Liver (tissue), 9 donors: Measurements from ENCODE around the gene LOXHD1. TPM values are rescaled to one million over a fixed set of nuclear protein-coding genes. Genes with fewer than 3 reads are reported as not detected.

ENCODE experiments used
- DNase-seq: peaks from one replicate; pipeline ENCODE4 v3.0.0-alpha.2; 2017; ENCODE audit warnings: low spot score
- H3K27ac ChIP-seq, 2 donors: one replicate each; pipeline ENCODE4 v1.7.0; 2013; ENCODE audit warnings: inconsistent platforms in 2 of 2, low read length in 2 of 2, control low read depth in 1 of 2, low read depth in 1 of 2, mild to moderate bottlenecking in 1 of 2
- H3K27me3 ChIP-seq, 4 donors: one replicate each; pipeline versions ENCODE4 v1.6.1 to v1.7.0; 2013; ENCODE audit warnings: low read length in 3 of 4, inconsistent platforms in 1 of 4, mild to moderate bottlenecking in 1 of 4, moderate library complexity in 1 of 4; ENCODE audit not compliant: control insufficient read depth in 4 of 4, insufficient read depth in 4 of 4
- H3K36me3 ChIP-seq, 4 donors: one replicate each; pipeline versions ENCODE4 v1.6.1 to v1.7.0; 2013; ENCODE audit warnings: low read length in 3 of 4, mild to moderate bottlenecking in 3 of 4, low read depth in 1 of 4, moderate library complexity in 1 of 4; ENCODE audit not compliant: control insufficient read depth in 4 of 4, insufficient read depth in 3 of 4
- H3K4me1 ChIP-seq, 4 donors: one replicate each; pipeline versions ENCODE4 v1.6.1 to v1.7.0; 2013; ENCODE audit warnings: low read length in 3 of 4, mild to moderate bottlenecking in 3 of 4, moderate library complexity in 1 of 4; ENCODE audit not compliant: control insufficient read depth in 4 of 4, insufficient read depth in 4 of 4
- H3K4me3 ChIP-seq, 3 donors: one replicate each; pipeline versions ENCODE4 v1.6.1 to v1.7.0; 2013; ENCODE audit warnings: low read length in 3 of 3, control low read depth in 1 of 3, low read depth in 1 of 3, mild to moderate bottlenecking in 1 of 3
- H3K9ac ChIP-seq, 2 donors: one replicate each; pipeline ENCODE4 v1.7.0; 2013; ENCODE audit warnings: low read length in 2 of 2, mild to moderate bottlenecking in 2 of 2, moderate library complexity in 2 of 2, control low read depth in 1 of 2, low read depth in 1 of 2
- H3K9me3 ChIP-seq, 4 donors: one replicate each; pipeline versions ENCODE4 v1.6.1 to v1.7.0; 2013; ENCODE audit warnings: low read length in 3 of 4; ENCODE audit not compliant: control insufficient read depth in 4 of 4
- EGR1 ChIP-seq, 2 donors: IDR thresholded peaks; 2 replicates each; pipeline ENCODE4 v1.6.1; 2016 to 2018; ENCODE audit warnings: antibody characterized with exemption in 2 of 2, low read depth in 2 of 2
- FOXA1 ChIP-seq: IDR thresholded peaks from 2 replicates; pipeline ENCODE4 v1.6.1; 2016; ENCODE audit warnings: antibody characterized with exemption
- FOXA2 ChIP-seq: IDR thresholded peaks from 2 replicates; pipeline ENCODE4 v1.6.1; 2016; ENCODE audit warnings: antibody characterized with exemption
- GABPA ChIP-seq, 2 donors: IDR thresholded peaks in 1 of 2; conservative IDR thresholded peaks in 1 of 2; 2 replicates each; pipeline ENCODE4 v1.6.1; 2016; ENCODE audit warnings: antibody characterized with exemption in 2 of 2, mild to moderate bottlenecking in 1 of 2, moderate library complexity in 1 of 2
- HNF4A ChIP-seq, 2 donors: conservative IDR thresholded peaks; 2 replicates each; pipeline ENCODE4 v1.6.1; 2016; ENCODE audit warnings: antibody characterized with exemption in 2 of 2, mild to moderate bottlenecking in 2 of 2
- HNF4G ChIP-seq: IDR thresholded peaks from 2 replicates; pipeline ENCODE4 v1.6.1; 2016; ENCODE audit warnings: antibody characterized with exemption
- JUND ChIP-seq, 2 donors: IDR thresholded peaks; 2 replicates each; pipeline ENCODE4 v1.6.1; 2016; ENCODE audit warnings: antibody characterized with exemption in 2 of 2
- NR2F2 ChIP-seq: IDR thresholded peaks from 2 replicates; pipeline ENCODE4 v1.6.1; 2016; ENCODE audit warnings: antibody characterized with exemption
- RXRA ChIP-seq, 2 donors: IDR thresholded peaks; 2 replicates each; pipeline ENCODE4 v1.6.1; 2017 to 2018; ENCODE audit warnings: antibody characterized with exemption in 2 of 2, mild to moderate bottlenecking in 1 of 2
- SP1 ChIP-seq: IDR thresholded peaks from 2 replicates; pipeline ENCODE4 v1.6.1; 2018; ENCODE audit warnings: antibody characterized with exemption, mild to moderate bottlenecking
- TAF1 ChIP-seq: conservative IDR thresholded peaks from 2 replicates; pipeline ENCODE4 v1.6.1; 2016; ENCODE audit warnings: antibody characterized with exemption, mild to moderate bottlenecking
- YY1 ChIP-seq: IDR thresholded peaks from 2 replicates; pipeline ENCODE4 v1.6.1; 2016; ENCODE audit warnings: antibody characterized with exemption, mild to moderate bottlenecking
- whole genome bisulfite sequencing: extraction: QIAGEN DNeasy Blood & Tissue Kit; methylation state at CpG from one replicate; pipeline ENCODE4 v1.1.7; 2013; 5-methylcytosine and 5-hydroxymethylcytosine counted together
- polyA plus RNA-seq, 2 donors: library from polyadenylated mRNA; stranded (reverse) in 1 of 2; unstranded in 1 of 2; fragments of 200-250 nt in 1 of 2; fragments of >200 nt in 1 of 2; fragmentation: Nextera tagmentation in 1 of 2; extraction: Ambion mirVana in 1 of 2; gene quantifications; one replicate each; pipeline versions ENCODE4 v1.2.1 to v1.2.3, GENCODE V29; 2013 to 2015
- total RNA-seq, 2 donors: library from RNA; depleted of rRNA; stranded (reverse); fragments of >200 nt; gene quantifications; one replicate each; pipeline ENCODE4 v1.2.3, GENCODE V29; 2014
- TF ChIP-seq, protein P1 (sequence below): IDR thresholded peaks from 2 replicates; pipeline ENCODE4 v1.6.1; 2016; ENCODE audit warnings: antibody characterized with exemption
- TF ChIP-seq, protein P2 (sequence below): IDR thresholded peaks from 2 replicates; pipeline ENCODE4 v1.6.1; 2016; ENCODE audit warnings: antibody characterized with exemption
- TF ChIP-seq, protein P3 (sequence below): IDR thresholded peaks from 2 replicates; pipeline ENCODE4 v1.6.1; 2016; ENCODE audit warnings: antibody characterized with exemption, mild to moderate bottlenecking
- TF ChIP-seq, protein P4 (sequence below): fragments of 150-350 bp; IDR thresholded peaks from 2 replicates; pipeline ENCODE4 v1.5.1; 2017; ENCODE audit warnings: improper control_type of control experiment, low read depth, low read length; ENCODE audit not compliant: missing input control
- TF ChIP-seq, protein P5 (sequence below): IDR thresholded peaks from 2 replicates; pipeline ENCODE4 v1.6.1; 2016; ENCODE audit warnings: antibody characterized with exemption
- donor health status: healthy.
- donor health status: healthy.
- donor health status: healthy.
- donor health status: healthy.
- donor health status: healthy.

Gene LOXHD1
- total and polyA plus RNA-seq, 4 donors: 0.09 to 0.25 TPM; not detected in 2

DNA sequence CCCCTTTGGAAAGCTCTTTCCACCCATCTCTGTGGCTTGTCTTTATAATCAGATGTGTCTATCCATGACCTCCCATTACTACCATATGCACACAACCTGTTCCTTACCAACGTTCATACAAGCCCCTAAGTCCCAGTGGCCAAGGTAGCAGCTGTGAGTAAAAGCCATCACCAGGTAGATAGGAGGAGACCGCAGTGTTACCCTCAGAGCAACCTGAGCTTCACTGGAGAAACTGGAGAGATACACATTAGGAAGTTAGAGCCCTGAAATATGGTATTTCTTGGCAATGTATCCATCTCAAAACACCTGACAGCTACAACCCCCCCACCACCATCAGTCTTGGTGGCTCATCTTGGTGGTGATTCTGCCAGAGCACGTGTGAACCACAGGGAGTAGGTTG, 26.0 kb downstream of the LOXHD1 start (continued):
- TF ChIP-seq SP1 (no peak), RXRA (IDR thresholded peaks at IDR 0.05) (no peak), NR2F2 (no peak), GABPA (IDR thresholded peaks at IDR 0.05 in 1 of 2, conservative IDR thresholded peaks at IDR 0.05 in 1 of 2) (no peak), JUND (IDR thresholded peaks at IDR 0.05) (no peak)
- TF ChIP-seq, protein P1, sequence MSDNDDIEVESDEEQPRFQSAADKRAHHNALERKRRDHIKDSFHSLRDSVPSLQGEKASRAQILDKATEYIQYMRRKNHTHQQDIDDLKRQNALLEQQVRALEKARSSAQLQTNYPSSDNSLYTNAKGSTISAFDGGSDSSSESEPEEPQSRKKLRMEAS: no peak

DNA sequence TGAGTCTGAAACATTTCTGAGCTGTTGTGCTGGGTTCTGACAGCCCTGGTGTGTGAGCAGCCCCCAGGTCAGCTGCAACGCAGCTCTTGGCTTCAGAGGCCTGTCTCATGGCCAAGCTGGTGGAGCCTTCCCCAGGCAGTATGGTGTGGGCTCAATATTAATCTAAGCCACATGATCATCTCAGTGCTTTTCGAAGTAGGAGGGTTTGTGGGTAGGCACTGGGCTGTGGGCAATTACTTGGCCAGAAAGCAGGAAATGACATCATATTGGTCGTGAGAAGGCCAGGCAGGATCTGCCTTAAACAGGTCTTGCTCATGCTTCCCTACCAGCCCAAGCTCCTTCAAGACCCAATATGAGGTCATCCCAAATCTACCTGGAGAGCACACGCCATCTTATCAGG, 26.9 kb downstream of the LOXHD1 start:
- Histone ChIP-seq H3K9me3 (peaks cover 0 to 6% (median 0%) of the 10 kb centered on the region in 4 donors), H3K27me3 (peaks cover 0 to 3% (median under 1%) of the 10 kb centered on the region in 4 donors), H3K4me1 (no peaks in the 10 kb centered on the region), H3K4me3 (no peak overlapping the region), H3K9ac (no peak overlapping the region), H3K27ac (no peak overlapping the region), H3K36me3 (no peaks in the 10 kb centered on the region)
- TF ChIP-seq, protein P1: no peak
- no peak for TF ChIP-seq YY1
- TF ChIP-seq, protein P2, sequence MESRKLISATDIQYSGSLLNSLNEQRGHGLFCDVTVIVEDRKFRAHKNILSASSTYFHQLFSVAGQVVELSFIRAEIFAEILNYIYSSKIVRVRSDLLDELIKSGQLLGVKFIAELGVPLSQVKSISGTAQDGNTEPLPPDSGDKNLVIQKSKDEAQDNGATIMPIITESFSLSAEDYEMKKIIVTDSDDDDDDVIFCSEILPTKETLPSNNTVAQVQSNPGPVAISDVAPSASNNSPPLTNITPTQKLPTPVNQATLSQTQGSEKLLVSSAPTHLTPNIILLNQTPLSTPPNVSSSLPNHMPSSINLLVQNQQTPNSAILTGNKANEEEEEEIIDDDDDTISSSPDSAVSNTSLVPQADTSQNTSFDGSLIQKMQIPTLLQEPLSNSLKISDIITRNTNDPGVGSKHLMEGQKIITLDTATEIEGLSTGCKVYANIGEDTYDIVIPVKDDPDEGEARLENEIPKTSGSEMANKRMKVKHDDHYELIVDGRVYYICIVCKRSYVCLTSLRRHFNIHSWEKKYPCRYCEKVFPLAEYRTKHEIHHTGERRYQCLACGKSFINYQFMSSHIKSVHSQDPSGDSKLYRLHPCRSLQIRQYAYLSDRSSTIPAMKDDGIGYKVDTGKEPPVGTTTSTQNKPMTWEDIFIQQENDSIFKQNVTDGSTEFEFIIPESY: no peak
- TF ChIP-seq HNF4A (conservative IDR thresholded peaks at IDR 0.05): no peak
- TF ChIP-seq HNF4G: no peak
- 76% methylated on average over 4 of the region's 4 CpGs for WGBS
- no peak for DNase-seq

DNA sequence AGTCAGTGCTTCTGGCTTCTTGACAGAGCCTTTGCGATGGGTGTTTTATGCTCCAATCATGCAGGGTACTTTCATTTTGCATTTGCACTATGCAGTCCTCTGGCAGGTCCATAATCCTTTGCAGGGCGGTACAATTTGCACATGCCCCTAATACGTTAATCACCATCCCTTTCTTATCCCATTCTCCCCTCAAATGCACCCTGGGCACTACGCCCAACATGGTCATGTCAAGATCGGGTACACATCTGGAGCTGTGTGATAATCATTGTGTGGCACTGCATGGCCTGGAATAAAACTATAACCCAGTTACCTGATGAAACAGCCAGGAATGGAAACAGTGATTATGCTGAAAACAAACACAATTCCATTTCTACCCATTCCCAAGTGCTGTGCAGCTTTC, 27.7 kb downstream of the LOXHD1 start:
- H3K4me1 ChIP-seq: no peaks in the 10 kb centered on the region
- WGBS: 92% methylated on average over 5 of the region's 5 CpGs
- H3K9ac ChIP-seq: no peak overlapping the region
- H3K4me3 ChIP-seq: no peak overlapping the region
- H3K27ac ChIP-seq: no peak overlapping the region
- peaks cover 0 to 3% (median under 1%) of the 10 kb centered on the region in 4 donors for H3K27me3 ChIP-seq
- no peaks in the 10 kb centered on the region for H3K36me3 ChIP-seq
- no peak for DNase-seq
- H3K9me3 ChIP-seq: peaks cover 0 to 6% (median 0%) of the 10 kb centered on the region in 4 donors
- TF ChIP-seq JUND (IDR thresholded peaks at IDR 0.05) (no peak), YY1 (no peak), HNF4A (conservative IDR thresholded peaks at IDR 0.05) (no peak), HNF4G (no peak), RXRA (IDR thresholded peaks at IDR 0.05) (no peak), NR2F2 (no peak), GABPA (IDR thresholded peaks at IDR 0.05 in 1 of 2, conservative IDR thresholded peaks at IDR 0.05 in 1 of 2) (no peak), EGR1 (IDR thresholded peaks at IDR 0.05; ENCODE audit: low read depth in 2 of 2) (no peak), TAF1 (no peak), FOXA1 (no peak), FOXA2 (no peak)
- TF ChIP-seq, protein P3, sequence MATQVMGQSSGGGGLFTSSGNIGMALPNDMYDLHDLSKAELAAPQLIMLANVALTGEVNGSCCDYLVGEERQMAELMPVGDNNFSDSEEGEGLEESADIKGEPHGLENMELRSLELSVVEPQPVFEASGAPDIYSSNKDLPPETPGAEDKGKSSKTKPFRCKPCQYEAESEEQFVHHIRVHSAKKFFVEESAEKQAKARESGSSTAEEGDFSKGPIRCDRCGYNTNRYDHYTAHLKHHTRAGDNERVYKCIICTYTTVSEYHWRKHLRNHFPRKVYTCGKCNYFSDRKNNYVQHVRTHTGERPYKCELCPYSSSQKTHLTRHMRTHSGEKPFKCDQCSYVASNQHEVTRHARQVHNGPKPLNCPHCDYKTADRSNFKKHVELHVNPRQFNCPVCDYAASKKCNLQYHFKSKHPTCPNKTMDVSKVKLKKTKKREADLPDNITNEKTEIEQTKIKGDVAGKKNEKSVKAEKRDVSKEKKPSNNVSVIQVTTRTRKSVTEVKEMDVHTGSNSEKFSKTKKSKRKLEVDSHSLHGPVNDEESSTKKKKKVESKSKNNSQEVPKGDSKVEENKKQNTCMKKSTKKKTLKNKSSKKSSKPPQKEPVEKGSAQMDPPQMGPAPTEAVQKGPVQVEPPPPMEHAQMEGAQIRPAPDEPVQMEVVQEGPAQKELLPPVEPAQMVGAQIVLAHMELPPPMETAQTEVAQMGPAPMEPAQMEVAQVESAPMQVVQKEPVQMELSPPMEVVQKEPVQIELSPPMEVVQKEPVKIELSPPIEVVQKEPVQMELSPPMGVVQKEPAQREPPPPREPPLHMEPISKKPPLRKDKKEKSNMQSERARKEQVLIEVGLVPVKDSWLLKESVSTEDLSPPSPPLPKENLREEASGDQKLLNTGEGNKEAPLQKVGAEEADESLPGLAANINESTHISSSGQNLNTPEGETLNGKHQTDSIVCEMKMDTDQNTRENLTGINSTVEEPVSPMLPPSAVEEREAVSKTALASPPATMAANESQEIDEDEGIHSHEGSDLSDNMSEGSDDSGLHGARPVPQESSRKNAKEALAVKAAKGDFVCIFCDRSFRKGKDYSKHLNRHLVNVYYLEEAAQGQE: no peak
- TF ChIP-seq, protein P4, sequence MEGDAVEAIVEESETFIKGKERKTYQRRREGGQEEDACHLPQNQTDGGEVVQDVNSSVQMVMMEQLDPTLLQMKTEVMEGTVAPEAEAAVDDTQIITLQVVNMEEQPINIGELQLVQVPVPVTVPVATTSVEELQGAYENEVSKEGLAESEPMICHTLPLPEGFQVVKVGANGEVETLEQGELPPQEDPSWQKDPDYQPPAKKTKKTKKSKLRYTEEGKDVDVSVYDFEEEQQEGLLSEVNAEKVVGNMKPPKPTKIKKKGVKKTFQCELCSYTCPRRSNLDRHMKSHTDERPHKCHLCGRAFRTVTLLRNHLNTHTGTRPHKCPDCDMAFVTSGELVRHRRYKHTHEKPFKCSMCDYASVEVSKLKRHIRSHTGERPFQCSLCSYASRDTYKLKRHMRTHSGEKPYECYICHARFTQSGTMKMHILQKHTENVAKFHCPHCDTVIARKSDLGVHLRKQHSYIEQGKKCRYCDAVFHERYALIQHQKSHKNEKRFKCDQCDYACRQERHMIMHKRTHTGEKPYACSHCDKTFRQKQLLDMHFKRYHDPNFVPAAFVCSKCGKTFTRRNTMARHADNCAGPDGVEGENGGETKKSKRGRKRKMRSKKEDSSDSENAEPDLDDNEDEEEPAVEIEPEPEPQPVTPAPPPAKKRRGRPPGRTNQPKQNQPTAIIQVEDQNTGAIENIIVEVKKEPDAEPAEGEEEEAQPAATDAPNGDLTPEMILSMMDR: no peak
- TF ChIP-seq, protein P2: no peak
- TF ChIP-seq, protein P5, sequence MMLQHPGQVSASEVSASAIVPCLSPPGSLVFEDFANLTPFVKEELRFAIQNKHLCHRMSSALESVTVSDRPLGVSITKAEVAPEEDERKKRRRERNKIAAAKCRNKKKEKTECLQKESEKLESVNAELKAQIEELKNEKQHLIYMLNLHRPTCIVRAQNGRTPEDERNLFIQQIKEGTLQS: no peak
